MM.1S (cell line): ENCODE data around the gene ATP10D.

Source experiments
- EZH2 ChIP-seq: fragments of 300-600 bp; sonication (generic); optimal IDR thresholded peaks from 2 replicates; pipeline ENCODE3; 2017; ENCODE audit warnings: low read depth, mild to moderate bottlenecking, antibody characterized with exemption, low read length, mixed read lengths
- TF ChIP-seq, protein P1 (sequence below): fragments of 300-600 bp; sonication (generic); IDR thresholded peaks from 2 replicates; pipeline ENCODE4 v1.5.1; 2016; ENCODE audit warnings: antibody characterized with exemption, low read length, mixed read lengths

DNA sequence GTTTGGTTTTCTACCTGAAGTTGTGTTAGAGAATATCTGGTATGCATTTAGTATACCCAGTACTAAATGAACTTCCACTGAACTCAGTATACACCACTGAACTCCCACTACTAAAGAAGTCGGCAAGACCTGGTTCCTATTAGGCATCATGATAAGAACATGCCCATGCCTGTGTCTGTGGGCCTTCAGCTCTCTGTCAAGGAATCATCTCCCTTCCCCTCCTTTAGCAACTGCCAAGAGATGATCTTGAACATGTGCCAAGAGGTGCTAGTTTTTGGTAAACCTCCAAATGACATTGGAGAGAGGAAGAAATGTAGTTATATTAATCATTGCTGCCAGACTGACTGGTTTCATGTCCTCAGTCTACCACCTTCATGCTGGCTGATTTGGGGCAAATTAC, 113.2 kb downstream of the ATP10D start:
- TF ChIP-seq, protein P1, sequence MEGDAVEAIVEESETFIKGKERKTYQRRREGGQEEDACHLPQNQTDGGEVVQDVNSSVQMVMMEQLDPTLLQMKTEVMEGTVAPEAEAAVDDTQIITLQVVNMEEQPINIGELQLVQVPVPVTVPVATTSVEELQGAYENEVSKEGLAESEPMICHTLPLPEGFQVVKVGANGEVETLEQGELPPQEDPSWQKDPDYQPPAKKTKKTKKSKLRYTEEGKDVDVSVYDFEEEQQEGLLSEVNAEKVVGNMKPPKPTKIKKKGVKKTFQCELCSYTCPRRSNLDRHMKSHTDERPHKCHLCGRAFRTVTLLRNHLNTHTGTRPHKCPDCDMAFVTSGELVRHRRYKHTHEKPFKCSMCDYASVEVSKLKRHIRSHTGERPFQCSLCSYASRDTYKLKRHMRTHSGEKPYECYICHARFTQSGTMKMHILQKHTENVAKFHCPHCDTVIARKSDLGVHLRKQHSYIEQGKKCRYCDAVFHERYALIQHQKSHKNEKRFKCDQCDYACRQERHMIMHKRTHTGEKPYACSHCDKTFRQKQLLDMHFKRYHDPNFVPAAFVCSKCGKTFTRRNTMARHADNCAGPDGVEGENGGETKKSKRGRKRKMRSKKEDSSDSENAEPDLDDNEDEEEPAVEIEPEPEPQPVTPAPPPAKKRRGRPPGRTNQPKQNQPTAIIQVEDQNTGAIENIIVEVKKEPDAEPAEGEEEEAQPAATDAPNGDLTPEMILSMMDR, result no peak
- no peak for TF ChIP-seq EZH2
